Measurements from ENCODE around the gene CCDC158.

GRCh38 chr4:76282941-76283689, 137.8 kb downstream of the CCDC158 start:
- TF ChIP-seq, protein P1, sequence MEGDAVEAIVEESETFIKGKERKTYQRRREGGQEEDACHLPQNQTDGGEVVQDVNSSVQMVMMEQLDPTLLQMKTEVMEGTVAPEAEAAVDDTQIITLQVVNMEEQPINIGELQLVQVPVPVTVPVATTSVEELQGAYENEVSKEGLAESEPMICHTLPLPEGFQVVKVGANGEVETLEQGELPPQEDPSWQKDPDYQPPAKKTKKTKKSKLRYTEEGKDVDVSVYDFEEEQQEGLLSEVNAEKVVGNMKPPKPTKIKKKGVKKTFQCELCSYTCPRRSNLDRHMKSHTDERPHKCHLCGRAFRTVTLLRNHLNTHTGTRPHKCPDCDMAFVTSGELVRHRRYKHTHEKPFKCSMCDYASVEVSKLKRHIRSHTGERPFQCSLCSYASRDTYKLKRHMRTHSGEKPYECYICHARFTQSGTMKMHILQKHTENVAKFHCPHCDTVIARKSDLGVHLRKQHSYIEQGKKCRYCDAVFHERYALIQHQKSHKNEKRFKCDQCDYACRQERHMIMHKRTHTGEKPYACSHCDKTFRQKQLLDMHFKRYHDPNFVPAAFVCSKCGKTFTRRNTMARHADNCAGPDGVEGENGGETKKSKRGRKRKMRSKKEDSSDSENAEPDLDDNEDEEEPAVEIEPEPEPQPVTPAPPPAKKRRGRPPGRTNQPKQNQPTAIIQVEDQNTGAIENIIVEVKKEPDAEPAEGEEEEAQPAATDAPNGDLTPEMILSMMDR (IDR thresholded peaks at IDR 0.05; ENCODE audit: insufficient read depth, low read length, poor library complexity, severe bottlenecking): no peak
- no peak for TF ChIP-seq EZH2phosphoT487 (conservative IDR thresholded peaks at IDR 0.05; ENCODE audit: low read length)
